ENCODE data around the gene MED13L.
A peak's percentile ranks its signal among the peaks of the same experiment; 100 is the strongest.

MED13L gene

GRCh38 chr12:116201908-116202307, 75.6 kb downstream of the MED13L start:
- ChIA-PET CTCF (interaction anchor here (0.8 to 1.9 kb wide), 5 partner anchors 9 to 34 kb away, joined by 3 to 10 read pairs (median 4); no protein-coding TSS in a partner anchor), POLR2A (no interaction called here)
- WGBS (ENCODE audit: insufficient coverage), result 100% methylated on average over 1 of the region's 1 CpG
- Histone ChIP-seq H3K27me3 (replicated peaks in 2 of 5; ENCODE audit: control insufficient read depth in 4 of 5, insufficient read depth in 5 of 5, low read length in 4 of 5) (no peaks in the 10 kb centered on the region), H3K9me3 (ENCODE audit: control extremely low read depth in 1 of 5, control insufficient read depth in 4 of 5, insufficient read depth in 2 of 5, low read depth in 1 of 5, low read length in 4 of 5) (no peaks in the 10 kb centered on the region), H3K4me3 (ENCODE audit: control insufficient read depth in 1 of 7, extremely low read depth in 1 of 7, insufficient read depth in 4 of 7, low read depth in 2 of 7, low read length in 6 of 7) (no peak overlapping the region), H3K27ac (ENCODE audit: insufficient read depth in 1 of 2, low read depth in 1 of 2, low read length in 2 of 2, poor library complexity in 1 of 2, severe bottlenecking in 2 of 2) (no peak overlapping the region), H3K4me1 (ENCODE audit: control extremely low read depth in 1 of 4, control insufficient read depth in 4 of 4, insufficient read depth in 4 of 4, low read length in 3 of 4) (peaks cover 6 to 11% (median 9%) of the 10 kb centered on the region in 4 experiments), H3K36me3 (ENCODE audit: control insufficient read depth in 4 of 4, insufficient read depth in 4 of 4, low read length in 3 of 4) (peaks cover 0 to 24% (median 3%) of the 10 kb centered on the region in 4 experiments)
- DNase-seq, result no peak

GRCh38 chr12:116201359-116201758, 76.1 kb downstream of the MED13L start:
- peaks cover 0 to 24% (median 3%) of the 10 kb centered on the region in 4 experiments for H3K36me3 ChIP-seq (ENCODE audit: control insufficient read depth in 4 of 4, insufficient read depth in 4 of 4, low read length in 3 of 4)
- H3K27ac ChIP-seq (ENCODE audit: insufficient read depth in 1 of 2, low read depth in 1 of 2, low read length in 2 of 2, poor library complexity in 1 of 2, severe bottlenecking in 2 of 2), result no peak overlapping the region
- no CpG with 5 or more reads among the region's 2 CpGs for WGBS (ENCODE audit: insufficient coverage)
- no peak for DNase-seq
- CTCF ChIA-PET, result interaction anchor here (1.0 to 1.9 kb wide), 3 partner anchors 15 to 35 kb away, joined by 3 to 10 read pairs (median 4); no protein-coding TSS in a partner anchor
- POLR2A ChIA-PET, result no interaction called here
- no peaks in the 10 kb centered on the region for H3K9me3 ChIP-seq (ENCODE audit: control extremely low read depth in 1 of 5, control insufficient read depth in 4 of 5, insufficient read depth in 2 of 5, low read depth in 1 of 5, low read length in 4 of 5)
- no peak overlapping the region for H3K4me3 ChIP-seq (ENCODE audit: control insufficient read depth in 1 of 7, extremely low read depth in 1 of 7, insufficient read depth in 4 of 7, low read depth in 2 of 7, low read length in 6 of 7)
- H3K4me1 ChIP-seq (ENCODE audit: control extremely low read depth in 1 of 4, control insufficient read depth in 4 of 4, insufficient read depth in 4 of 4, low read length in 3 of 4), result peaks cover 6 to 14% (median 11%) of the 10 kb centered on the region in 4 experiments
- no peaks in the 10 kb centered on the region for H3K27me3 ChIP-seq (replicated peaks in 2 of 5; ENCODE audit: control insufficient read depth in 4 of 5, insufficient read depth in 5 of 5, low read length in 4 of 5)

DNA sequence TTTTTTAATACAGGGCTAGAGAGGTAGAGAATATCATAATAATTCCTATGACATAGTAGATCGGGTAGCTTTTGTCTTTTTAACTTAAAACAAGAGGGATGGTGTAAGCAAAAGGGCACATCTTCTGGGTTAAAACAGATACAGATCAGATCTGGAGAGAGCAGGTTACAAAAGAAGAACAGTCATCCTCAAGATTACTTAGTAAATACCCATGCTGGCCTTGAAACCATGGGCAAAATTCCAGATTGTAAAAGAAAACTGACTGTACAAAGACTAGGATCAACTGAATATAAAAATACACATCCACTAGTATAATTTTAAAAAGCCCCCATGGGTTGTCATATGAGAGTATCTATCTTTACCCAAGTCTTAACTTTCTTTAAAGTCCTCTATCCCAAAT, 76.7 kb downstream of the MED13L start:
- no peaks in the 10 kb centered on the region for H3K27me3 ChIP-seq (replicated peaks in 2 of 5; ENCODE audit: control insufficient read depth in 4 of 5, insufficient read depth in 5 of 5, low read length in 4 of 5)
- CTCF ChIA-PET, result interaction anchor here (1.3 to 1.9 kb wide), 2 partner anchors 15 to 20 kb away, joined by 3 to 10 read pairs; no protein-coding TSS in a partner anchor
- peaks cover 0 to 24% (median 3%) of the 10 kb centered on the region in 4 experiments for H3K36me3 ChIP-seq (ENCODE audit: control insufficient read depth in 4 of 4, insufficient read depth in 4 of 4, low read length in 3 of 4)
- WGBS (ENCODE audit: insufficient coverage), result no CpG with 5 or more reads among the region's 1 CpG
- no peaks in the 10 kb centered on the region for H3K9me3 ChIP-seq (ENCODE audit: control extremely low read depth in 1 of 5, control insufficient read depth in 4 of 5, insufficient read depth in 2 of 5, low read depth in 1 of 5, low read length in 4 of 5)
- H3K4me3 ChIP-seq (ENCODE audit: control insufficient read depth in 1 of 7, extremely low read depth in 1 of 7, insufficient read depth in 4 of 7, low read depth in 2 of 7, low read length in 6 of 7), result no peak overlapping the region
- no peak for DNase-seq
- POLR2A ChIA-PET, result no interaction called here
- H3K4me1 ChIP-seq (ENCODE audit: control extremely low read depth in 1 of 4, control insufficient read depth in 4 of 4, insufficient read depth in 4 of 4, low read length in 3 of 4), result peaks cover 6 to 16% (median 11%) of the 10 kb centered on the region in 4 experiments
- H3K27ac ChIP-seq (ENCODE audit: insufficient read depth in 1 of 2, low read depth in 1 of 2, low read length in 2 of 2, poor library complexity in 1 of 2, severe bottlenecking in 2 of 2), result no peak overlapping the region

DNA sequence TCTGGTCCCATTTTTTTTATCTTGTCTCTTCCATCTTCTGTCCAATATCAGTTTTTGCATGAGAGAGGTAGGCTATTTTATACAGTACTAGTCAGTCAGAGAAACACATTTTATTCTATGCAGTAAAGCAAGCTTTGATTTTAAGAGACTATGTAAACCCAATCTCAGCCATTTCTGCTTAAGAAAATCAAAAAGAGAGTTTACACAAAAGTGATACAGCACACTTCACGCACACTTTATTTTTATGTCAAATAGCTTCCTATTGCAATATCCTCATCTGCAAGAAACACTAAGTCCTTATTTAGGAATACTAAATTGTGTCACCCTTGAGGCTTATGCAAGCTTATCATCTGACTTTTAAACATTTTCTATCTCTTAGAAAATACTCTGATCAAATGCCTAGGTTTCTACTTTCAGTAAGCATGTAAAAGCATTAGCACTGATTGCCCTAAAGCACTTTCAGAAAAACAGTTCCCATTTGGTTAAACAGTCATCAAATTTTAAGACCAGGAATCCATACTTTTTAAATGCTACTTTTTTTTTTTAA, 78.3 kb downstream of the MED13L start:
- H3K27ac ChIP-seq (ENCODE audit: insufficient read depth in 1 of 2, low read depth in 1 of 2, low read length in 2 of 2, poor library complexity in 1 of 2, severe bottlenecking in 2 of 2), result no peak overlapping the region
- H3K27me3 ChIP-seq (replicated peaks in 2 of 5; ENCODE audit: control insufficient read depth in 4 of 5, insufficient read depth in 5 of 5, low read length in 4 of 5), result no peaks in the 10 kb centered on the region
- H3K4me1 ChIP-seq (ENCODE audit: control extremely low read depth in 1 of 4, control insufficient read depth in 4 of 4, insufficient read depth in 4 of 4, low read length in 3 of 4), result peaks cover 6 to 23% (median 18%) of the 10 kb centered on the region in 4 experiments
- POLR2A ChIA-PET, result interaction anchor here (0.5 kb wide), 1 partner anchor 442 kb away, joined by 3 read pairs; no protein-coding TSS in a partner anchor
- DNase-seq, result no peak
- CTCF ChIA-PET, result interaction anchor here (0.7 to 1.2 kb wide), 2 partner anchors 13 to 58 kb away, joined by 3 read pairs; no protein-coding TSS in a partner anchor
- peaks cover 0 to 16% (median 1%) of the 10 kb centered on the region in 4 experiments for H3K36me3 ChIP-seq (ENCODE audit: control insufficient read depth in 4 of 4, insufficient read depth in 4 of 4, low read length in 3 of 4)
- no peak overlapping the region for H3K4me3 ChIP-seq (ENCODE audit: control insufficient read depth in 1 of 7, extremely low read depth in 1 of 7, insufficient read depth in 4 of 7, low read depth in 2 of 7, low read length in 6 of 7)
- H3K9me3 ChIP-seq (ENCODE audit: control extremely low read depth in 1 of 5, control insufficient read depth in 4 of 5, insufficient read depth in 2 of 5, low read depth in 1 of 5, low read length in 4 of 5), result no peaks in the 10 kb centered on the region
- WGBS (ENCODE audit: insufficient coverage), result 100% methylated on average over 1 of the region's 1 CpG

GRCh38 chr12:116196752-116197718, 80.5 kb downstream of the MED13L start:
- Histone ChIP-seq H3K4me1 (ENCODE audit: control extremely low read depth in 1 of 4, control insufficient read depth in 4 of 4, insufficient read depth in 4 of 4, low read length in 3 of 4) (peaks cover 6 to 23% (median 18%) of the 10 kb centered on the region in 4 experiments), H3K4me3 (ENCODE audit: control insufficient read depth in 1 of 7, extremely low read depth in 1 of 7, insufficient read depth in 4 of 7, low read depth in 2 of 7, low read length in 6 of 7) (no peak overlapping the region), H3K9me3 (ENCODE audit: control extremely low read depth in 1 of 5, control insufficient read depth in 4 of 5, insufficient read depth in 2 of 5, low read depth in 1 of 5, low read length in 4 of 5) (no peaks in the 10 kb centered on the region), H3K27me3 (replicated peaks in 2 of 5; ENCODE audit: control insufficient read depth in 4 of 5, insufficient read depth in 5 of 5, low read length in 4 of 5) (no peaks in the 10 kb centered on the region), H3K36me3 (ENCODE audit: control insufficient read depth in 4 of 4, insufficient read depth in 4 of 4, low read length in 3 of 4) (peaks cover 0 to 6% (median 0%) of the 10 kb centered on the region in 4 experiments), H3K27ac (ENCODE audit: insufficient read depth in 1 of 2, low read depth in 1 of 2, low read length in 2 of 2, poor library complexity in 1 of 2, severe bottlenecking in 2 of 2) (peak overlapping the region in 1 of 2 experiments; percentile 66)
- POLR2A ChIA-PET, result no interaction called here
- CTCF ChIA-PET, result interaction anchor here (1.0 kb wide), 1 partner anchor 25 kb away, joined by 3 read pairs; no protein-coding TSS in a partner anchor
- DNase-seq, result peak; percentile 70 to 84 (median 78)
- WGBS (ENCODE audit: insufficient coverage), result 54% methylated on average over 10 of the region's 14 CpGs

GRCh38 chr12:116196226-116196625, 81.3 kb downstream of the MED13L start:
- ChIA-PET POLR2A (no interaction called here), CTCF (interaction anchor here (0.9 to 4.4 kb wide), 2 partner anchors 53 to 363 kb away, joined by 3 to 17 read pairs; partner anchors contain the start of gene MAP1LC3B2)
- Histone ChIP-seq H3K9me3 (ENCODE audit: control extremely low read depth in 1 of 5, control insufficient read depth in 4 of 5, insufficient read depth in 2 of 5, low read depth in 1 of 5, low read length in 4 of 5) (no peaks in the 10 kb centered on the region), H3K4me3 (ENCODE audit: control insufficient read depth in 1 of 7, extremely low read depth in 1 of 7, insufficient read depth in 4 of 7, low read depth in 2 of 7, low read length in 6 of 7) (no peak overlapping the region), H3K27ac (ENCODE audit: insufficient read depth in 1 of 2, low read depth in 1 of 2, low read length in 2 of 2, poor library complexity in 1 of 2, severe bottlenecking in 2 of 2) (peak overlapping the region in 1 of 2 experiments; percentile 66), H3K4me1 (ENCODE audit: control extremely low read depth in 1 of 4, control insufficient read depth in 4 of 4, insufficient read depth in 4 of 4, low read length in 3 of 4) (peaks cover 6 to 23% (median 18%) of the 10 kb centered on the region in 4 experiments), H3K27me3 (replicated peaks in 2 of 5; ENCODE audit: control insufficient read depth in 4 of 5, insufficient read depth in 5 of 5, low read length in 4 of 5) (no peaks in the 10 kb centered on the region), H3K36me3 (ENCODE audit: control insufficient read depth in 4 of 4, insufficient read depth in 4 of 4, low read length in 3 of 4) (no peaks in the 10 kb centered on the region)
- DNase-seq, result no peak
- no CpG with 5 or more reads among the region's 3 CpGs for WGBS (ENCODE audit: insufficient coverage)

All from common myeloid progenitor, CD34-positive (primary cell).